C1 segment of cervical spinal cord (tissue), 14 donors: Measurements from ENCODE around the gene BTD.

ENCODE experiments used
- DNase-seq, 14 donors: peaks; one replicate each; lab custom pipeline; 2025; lab: John Stamatoyannopoulos, UW

BTD gene

DNA sequence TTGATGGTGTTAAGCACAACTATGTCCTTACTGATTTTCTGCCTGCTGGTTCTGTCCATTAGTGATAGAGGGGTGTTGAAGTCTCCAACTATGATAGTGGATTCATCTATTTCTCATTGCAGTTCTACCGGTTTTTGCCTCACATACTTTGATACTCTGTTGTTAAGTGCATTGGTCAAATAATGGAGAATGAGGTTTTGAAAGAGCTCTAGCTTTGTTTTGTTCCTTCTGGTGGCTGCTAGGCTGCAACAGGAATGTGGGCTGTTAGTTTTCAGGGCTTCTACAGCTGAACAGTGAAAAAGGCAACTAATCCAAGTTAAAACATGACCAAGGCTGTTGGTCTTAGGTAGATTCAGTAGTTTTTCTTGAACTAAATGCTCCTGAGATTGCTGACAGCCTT, 62.6 kb downstream of the BTD start:
- no peak for DNase-seq

DNA sequence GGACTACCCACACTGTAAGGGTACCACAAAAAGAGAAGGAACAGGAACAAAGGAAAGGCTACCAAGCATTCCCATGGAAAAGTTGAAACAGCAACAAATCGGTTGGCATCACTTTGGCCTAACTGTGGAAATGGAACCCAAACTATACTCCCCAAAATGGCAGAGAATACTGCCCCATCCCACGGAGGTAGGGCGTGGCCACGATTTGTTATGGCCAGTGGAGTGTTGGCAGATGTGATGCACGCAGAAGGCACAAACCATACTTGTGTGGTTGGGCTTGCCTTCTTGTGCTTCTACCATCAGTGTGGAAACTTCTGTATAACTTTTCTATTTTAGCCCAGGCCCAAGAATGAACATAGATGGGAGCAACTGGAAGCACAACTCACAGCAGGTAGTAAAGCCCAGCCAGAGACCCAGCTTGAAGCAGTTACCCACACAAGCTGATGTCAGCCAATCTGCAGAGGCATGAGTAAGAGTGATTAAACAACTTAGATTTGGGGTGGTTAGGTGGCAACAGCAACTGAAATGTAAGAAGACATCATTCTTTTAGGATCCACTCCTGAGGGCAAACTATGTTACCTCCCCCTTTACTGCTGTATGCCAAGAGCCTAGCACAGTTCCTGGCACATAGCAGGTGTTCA, 64.1 kb downstream of the BTD start:
- no peak for DNase-seq

DNA sequence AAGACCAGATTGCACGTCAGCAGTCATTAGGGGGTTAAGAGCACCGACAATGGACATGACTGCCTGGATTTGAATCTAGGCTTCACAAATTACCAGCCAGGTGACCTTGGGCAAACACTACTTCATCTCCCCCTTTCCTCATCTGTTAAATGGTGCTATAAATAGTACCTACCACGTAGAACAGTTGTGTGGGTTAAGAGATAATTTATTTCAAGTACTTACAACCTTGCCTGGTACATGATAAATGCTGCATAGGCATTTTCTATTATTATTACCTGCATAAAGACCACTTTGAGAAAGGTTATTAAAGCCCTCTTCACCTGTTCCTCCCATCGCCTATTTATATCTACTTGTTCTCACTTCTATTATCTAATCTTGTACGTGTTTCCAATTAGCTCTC, 64.7 kb downstream of the BTD start:
- no peak for DNase-seq

DNA sequence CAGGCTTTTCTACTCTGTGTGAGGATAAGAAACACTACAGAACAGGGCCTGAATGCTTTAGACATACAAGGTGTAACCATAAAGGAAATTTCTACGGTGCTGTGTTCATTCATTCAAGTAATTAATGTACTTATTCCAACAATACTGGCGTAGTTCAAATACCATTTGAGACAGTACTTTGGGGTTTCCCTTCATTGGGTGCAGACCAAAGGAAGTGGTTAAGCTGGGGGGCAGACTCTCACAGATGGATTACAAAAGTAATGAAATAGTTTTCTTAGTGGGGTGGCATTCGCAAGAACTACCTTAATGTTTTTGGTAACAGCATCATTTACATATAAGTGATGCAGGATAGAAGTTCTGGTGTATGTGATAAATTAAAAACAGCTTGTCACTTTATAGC, 65.9 kb downstream of the BTD start:
- DNase-seq = no peak

DNA sequence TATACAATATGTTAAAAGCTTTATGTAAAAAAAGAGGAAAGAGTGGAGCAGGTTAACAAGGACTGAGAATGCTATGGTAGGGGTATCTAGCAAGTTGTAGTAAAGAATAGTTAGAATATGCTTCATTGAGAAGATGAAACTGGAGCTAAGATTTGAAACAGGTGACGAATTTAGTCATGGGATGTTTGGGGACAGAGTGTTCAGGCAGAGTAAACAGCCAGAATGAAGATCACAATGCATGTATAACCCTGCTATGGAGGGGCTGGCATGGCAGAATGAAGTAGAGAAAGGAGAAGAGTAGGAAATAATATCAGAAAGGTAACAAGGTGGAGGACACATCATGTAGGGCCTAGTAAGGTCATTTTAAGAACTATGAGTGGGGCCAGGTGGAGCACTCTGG, 72.0 kb downstream of the BTD start:
- no peak for DNase-seq

DNA sequence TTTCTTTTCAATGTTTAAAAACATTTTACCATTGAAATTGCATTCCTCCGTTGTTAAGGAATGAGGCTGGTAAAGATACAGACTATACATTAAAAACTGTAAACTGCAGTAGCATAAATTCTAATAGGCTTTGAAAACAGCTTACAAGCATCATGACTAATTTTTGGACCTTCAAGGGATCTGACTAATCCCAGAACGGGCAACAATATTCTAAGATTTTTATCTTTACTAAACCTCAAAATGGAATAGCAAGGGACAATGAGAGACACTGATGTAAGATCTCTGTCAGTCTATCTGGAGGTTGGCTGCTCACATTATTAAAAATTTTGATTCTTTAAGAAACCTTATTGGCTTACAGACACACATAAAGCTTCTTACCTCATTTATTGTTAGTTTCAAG, 74.7 kb downstream of the BTD start:
- DNase-seq = no peak

DNA sequence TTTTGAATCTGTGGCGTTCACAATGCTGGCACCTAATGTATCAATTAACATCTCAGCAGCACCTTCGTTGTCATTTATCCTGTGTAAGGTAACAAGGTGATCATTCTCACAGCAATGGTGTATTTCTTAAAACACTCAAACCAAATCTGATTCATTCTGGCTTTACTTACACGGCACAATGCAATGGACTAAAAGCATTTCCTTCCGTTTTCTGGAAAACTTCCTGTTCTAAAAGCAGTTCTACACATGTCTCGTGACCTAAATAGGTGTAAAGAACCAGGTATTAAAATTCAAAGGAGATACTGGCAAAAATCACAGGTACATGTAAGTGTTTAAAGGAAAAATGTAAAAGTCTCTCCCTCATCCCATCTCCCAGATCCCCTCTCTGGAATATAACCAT, 77.8 kb downstream of the BTD start:
- no peak for DNase-seq

DNA sequence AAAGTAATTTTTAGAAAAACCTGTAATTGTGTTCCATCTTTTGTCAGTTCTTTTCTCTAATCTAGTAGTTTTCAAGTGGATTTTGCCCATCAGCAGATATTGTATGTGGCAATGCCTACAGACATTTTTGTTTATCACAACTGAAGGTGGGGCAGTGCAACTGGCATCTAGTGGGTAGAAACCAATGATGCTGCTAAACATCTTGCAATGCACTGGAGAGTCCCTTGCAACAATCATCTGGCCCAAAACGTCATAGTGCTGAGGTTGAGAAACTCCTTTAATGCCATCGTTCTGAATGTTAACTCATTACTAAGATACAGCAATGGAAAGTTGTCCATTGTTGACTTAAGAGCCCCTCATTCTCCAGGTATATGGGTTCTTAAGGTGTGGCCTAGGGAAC, 80.1 kb downstream of the BTD start:
- no peak for DNase-seq

DNA sequence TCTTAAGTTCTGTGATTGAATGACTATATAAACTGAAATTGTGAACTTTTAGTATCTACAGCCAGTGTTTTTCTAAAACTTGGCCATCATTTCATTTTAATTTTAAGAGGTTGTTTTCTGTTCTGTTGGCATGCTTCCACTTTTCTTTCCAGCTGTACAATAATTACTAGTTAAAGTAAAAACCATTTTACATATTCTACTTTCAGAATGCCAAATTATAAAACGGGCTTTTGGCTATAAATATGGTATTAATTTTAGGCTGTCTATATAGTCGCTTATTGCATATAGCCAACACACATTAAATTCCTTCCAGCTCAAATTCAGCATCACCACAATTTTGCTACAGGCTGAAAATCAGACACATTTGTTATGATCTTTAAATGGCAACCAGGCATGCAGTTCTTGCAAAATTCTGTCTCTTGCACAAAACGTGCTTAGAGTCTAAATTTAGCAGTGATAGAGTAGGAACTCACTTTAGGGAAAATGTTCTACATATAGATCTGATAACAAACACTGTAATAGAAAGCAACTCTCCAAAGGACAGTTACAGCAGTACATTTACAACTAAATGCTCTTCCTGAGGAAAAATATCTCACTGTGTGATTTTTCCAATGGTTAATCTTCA, 81.1 kb downstream of the BTD start:
- peak in 1 of 14 donors; percentile 22 for DNase-seq

DNA sequence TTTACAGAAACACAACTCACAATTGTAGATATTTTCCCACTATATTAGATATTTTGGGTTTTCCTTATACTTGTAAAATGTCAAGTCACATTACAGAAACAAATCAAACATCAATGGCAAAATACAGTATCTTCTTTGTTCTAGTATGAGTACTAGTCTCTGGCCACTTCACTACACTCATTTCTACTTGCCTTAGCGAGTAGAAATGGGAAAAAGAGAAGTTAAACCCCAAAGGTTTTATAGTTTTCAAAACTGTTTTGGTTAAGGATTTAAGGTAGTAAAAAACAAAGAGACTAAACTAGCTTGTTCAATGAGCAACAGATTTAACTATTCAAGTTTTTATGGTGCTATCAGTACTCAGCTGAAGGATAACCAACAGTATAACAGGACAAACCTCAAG, 81.7 kb downstream of the BTD start:
- DNase-seq = no peak

DNA sequence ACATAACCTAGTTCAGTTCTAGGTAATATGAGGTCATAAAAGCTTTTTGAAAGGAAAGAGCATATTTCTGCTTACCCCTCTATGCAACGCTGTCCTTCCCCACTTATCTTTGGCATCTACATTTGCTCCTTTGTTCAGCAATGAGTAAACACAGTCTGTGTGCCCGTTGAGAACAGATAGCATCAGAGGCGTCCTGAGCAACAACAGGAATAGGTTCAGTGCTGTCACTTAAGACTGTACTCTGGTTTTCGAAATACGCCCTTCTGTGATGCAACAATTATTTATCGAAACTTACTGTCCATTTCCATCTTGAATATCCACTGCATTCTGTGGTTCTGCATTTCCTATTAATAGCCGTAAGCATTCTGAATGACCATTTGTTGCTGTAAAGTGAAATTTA, 84.4 kb downstream of the BTD start:
- no peak for DNase-seq

DNA sequence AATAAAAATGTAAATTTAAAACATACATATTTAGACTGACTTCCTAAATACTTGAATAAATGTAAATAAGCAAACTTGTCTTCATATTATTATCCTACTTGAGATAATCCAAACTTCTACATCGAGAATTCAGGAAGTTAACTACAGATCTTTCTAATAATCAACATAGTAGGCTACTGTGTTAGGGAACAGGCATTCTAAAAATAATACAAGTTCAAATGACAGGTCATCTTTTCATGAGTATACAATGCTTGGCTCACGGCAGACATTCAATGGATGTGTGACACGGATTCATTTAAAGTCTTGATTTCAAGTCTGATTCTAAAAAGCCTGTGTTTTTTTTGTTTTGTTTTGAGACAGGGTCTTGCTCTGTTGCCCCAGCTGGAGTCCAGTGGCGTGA, 88.7 kb downstream of the BTD start:
- no peak for DNase-seq

DNA sequence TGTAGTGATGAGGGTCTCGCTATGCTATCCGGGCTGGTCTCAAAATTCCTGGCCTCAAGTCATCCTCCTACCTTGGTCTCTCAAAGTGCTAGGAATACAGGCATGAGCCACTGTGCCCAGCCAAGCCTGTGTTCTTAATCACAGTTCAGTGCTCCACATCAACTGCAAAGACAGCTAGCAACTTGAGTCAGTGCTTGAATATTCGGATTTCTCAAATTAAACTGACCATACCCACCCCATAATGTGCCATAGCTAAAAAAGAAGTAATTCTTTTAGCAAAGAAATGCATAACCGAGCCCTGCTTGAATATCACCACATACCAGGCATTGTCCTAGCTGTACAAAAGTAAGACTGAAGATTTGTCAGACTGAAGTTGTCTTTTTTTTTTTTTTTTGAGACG, 89.2 kb downstream of the BTD start:
- DNase-seq = no peak

DNA sequence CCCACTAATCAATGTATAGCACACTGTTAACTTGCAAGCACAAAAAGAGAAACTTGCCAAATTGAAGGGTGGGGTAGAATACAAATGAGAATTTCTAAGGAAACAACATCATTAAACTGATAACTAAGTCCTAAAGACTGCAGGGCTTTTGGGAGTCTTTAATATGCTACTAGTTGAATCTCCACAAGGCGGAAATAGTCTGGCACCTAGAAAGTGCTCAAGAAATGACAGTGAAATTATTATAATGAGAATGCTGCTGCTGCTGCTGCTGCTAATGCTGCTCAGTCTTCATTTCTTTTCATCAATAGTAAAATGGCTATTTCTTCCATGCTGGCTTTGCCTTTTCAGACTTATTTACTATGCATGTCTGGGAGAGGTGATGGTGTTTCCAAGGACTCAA, 91.8 kb downstream of the BTD start:
- DNase-seq = no peak

DNA sequence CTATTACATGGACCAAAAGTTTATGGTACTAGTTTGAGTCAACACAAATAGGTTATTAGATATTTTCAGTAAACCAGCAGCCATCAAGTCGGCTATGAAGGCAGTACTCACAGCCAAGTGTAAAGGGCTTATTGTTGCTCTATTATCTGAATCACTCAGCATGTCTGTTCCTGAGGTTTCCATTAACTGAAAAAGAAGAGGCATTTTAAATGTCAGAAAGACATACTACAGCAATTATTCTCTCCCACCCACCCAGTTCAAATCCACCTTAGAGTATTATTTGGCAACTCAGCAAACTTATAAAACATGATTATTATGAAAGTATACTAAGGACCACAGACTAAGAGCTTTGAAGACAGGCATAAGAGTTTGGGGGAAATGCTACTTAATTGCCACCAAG, 93.1 kb downstream of the BTD start:
- DNase-seq = no peak
